ENCODE results near the gene POLA2.

The POLA2 gene

DNA sequence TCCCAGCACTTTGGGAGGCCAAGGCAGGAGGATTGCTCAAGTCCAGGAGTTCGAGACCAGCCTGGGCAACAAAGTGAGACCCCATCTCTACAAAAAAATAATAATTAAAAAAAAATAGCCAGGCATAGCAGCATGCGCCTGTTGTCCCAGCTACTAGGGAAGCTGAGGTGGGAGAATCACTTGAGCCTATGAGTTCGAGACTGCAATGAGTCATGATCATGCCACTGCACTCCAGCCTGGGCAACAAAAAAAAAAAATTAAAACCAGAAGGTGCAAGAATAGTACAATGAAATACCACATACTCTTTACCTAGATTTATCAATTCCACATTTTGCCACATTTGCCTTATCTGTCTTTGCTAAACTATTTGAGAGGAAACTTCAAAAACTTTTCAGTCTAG is 80.1 kb downstream of the POLA2 start:
- DNase-seq: no peak

Data from MV-4-11 (cell line).